ENCODE measurements around the gene CTXN3.

CTXN3 gene

DNA sequence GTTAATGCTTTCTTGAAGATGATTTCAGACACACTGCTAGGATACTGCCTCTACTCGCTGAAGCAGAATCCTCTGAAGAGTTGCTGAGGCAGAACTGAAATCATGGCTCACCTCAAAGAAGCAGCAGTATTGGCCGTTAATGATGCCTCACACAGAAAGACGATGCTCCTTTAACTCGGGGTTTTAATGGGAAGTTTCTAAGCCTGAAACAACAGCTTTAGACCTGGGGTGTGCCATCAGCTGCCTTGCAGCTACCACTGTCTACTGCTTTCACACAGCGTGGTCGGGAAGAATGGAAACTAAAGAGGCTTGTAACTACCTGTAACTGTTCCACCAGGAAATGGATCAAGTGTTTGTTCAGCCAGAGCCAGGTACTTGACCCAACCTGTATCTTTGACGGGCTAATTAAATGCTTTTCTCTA lies at the start of gene CTXN3:
Gene CTXN3 (plus strand): TSS at position 65 of the 422 bp plus-strand sequence. CDS start 8,440 bp downstream, outside the sequence.
- no peak for DNase-seq

DNA sequence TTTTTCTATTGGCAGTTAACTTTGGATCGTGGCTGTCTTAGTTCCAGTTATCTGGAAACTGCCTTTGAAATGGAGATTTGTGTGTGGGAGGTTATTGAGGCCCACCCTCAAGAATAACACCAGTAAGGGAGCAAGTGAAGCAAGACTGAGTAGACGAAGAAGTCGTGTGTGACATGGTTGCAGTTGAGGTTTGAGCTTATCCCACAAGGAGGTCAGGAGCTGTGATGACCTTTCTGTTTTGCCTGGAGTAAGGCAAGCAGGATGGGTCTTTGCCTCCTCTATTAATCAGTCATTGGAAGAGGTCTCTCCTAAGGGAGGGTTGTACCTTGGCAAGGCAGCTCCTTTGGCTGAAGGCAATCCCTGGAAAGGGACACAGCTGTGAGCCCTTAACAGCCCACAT lies 49.6 kb upstream of the CTXN3 start:
- no peak for DNase-seq

DNA sequence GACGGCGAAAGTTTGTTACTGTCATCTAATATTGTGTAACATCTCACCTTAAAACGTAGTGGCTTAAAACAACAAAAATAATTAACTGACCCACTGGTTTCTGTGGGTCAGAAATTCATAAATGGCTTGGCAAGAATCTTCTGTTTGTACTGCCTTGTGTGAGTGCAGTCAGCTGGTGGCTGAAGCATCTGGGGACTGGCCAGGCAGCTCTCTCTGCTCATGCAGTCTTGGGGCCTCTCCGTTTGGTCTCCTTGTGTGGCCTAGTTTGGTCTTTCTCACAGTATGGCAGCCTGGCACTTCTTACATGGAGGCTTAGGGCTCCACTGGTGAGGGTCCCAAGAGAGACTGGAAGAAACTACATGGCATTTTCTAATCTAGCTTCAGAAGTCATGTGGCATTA lies 49.0 kb upstream of the CTXN3 start:
- no peak for DNase-seq

DNA sequence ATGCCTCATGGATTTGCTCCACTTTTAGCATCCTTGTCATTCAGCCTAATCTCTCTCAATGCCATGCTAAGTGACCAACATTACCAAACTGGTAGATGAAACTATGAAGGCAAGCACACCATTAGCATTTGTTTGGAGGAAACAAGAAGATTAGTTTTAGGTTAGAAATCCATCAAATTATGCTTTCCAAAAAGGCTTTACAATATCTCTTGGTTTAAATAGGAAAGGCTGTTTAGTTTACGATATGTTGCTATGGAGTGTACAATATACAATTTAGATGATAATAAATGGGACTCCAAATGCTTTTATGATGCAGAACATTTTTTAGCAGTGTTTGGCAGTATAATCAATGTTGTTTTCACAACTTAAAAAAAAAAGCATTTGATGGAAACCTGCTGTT lies 47.8 kb upstream of the CTXN3 start:
- no peak for DNase-seq

DNA sequence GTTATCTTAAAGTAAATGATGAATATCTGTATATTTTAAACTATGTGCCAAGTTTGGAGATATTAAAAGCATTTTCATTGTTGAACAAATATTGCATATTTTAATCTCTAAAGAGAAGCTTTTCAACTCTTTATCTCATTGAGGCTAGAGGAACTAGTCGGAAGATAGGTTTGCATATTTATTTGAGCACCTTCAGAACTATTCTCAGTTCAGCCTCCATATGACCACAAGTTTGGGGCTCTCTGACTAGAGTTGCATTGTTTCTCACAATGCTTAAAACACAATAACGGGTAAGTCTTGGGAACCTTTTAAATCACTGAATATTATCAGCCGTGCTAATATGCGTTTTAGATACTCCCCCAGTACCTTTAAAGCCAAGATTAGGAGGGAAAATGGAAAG lies 47.3 kb upstream of the CTXN3 start:
- no peak for DNase-seq

DNA sequence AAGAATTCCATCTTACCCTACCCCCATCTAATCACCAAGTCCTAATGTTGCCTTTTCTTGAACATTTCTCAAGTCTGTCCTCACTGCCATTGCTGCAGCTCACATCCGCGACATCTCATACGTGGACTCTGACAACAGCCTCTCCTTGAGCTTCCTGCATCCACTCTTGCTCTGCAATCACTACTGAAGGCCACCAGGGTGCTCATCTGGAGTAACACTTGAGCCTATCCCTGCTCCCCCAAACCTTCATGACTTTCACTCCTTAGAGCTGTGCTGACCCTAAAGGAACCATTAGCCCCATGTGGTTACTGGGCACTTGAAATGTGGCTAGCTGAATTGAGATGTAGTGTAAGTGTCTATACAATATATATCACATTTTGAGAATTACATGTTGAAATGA lies 46.4 kb upstream of the CTXN3 start:
- no peak for DNase-seq

DNA sequence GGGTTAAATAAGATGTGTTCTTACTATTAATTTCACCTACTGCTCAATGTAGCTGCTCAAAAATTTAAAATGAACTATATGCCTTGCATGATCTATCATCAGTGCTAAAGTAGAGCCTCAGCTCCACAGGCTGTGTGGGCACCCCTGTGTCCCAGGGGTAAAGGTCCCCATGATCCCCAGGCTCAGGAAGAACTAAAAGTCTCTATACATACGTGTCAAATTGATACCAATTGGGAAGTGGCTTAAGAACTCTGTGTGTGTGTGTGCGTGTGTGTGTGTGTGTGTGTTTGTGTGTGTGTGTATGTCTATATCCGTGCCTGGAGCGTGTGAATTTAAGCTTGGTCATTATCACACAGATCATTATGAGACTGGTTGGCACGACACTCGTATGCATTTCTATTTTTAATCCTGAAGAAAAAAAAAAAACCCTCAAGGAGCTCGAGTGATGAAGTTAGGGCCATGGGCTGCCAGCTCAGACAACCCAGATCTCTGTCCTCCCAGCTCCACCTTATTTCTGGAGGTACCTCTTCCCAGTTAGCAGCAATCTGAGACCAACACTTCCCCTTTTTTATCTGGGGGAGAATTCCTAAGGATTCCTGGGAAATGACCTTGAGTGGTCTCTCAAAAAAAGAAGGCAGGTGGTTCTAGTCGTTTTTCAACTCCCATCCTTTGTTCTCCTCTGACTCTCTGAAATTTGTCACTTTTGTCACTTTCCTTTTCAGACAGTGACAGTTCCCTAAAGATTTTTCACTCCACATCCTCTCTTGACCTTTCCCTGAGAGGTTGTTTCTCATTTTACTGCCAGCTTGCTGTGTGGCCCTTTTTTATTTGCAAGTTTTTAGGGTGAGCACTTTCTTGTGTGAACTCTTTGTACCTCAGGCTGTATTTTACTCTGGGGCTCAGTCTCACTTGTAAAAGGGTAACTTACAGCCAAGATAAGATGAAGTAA lies 45.7 kb upstream of the CTXN3 start:
- no peak for DNase-seq

DNA sequence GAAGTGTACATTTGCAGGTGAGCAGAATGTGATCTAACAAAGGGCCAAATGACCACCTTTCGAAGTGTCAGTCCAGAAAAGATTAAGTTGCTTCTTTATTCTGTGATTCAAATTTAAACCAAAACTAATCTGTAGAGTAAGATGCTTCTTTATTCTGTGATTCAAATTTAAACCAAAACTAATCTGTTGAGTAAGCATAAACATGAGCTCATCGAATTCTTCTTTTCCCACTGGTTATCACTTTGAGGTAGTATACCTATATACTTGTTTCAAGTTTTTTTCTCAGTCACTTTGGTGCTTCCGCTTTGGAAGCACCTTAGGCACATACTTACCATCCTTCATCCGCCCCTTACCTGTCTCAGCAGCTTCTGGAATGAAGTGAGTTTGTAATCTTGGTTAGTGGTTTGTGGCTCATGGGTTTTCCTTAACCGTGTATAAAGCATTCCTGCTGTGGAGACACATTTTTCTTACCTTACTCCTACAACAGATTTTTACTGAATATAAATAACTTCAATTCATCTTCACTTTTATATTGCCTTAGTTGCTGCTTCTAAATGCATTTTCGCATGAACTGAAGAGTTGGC lies 40.7 kb upstream of the CTXN3 start:
- DNase-seq, result no peak

DNA sequence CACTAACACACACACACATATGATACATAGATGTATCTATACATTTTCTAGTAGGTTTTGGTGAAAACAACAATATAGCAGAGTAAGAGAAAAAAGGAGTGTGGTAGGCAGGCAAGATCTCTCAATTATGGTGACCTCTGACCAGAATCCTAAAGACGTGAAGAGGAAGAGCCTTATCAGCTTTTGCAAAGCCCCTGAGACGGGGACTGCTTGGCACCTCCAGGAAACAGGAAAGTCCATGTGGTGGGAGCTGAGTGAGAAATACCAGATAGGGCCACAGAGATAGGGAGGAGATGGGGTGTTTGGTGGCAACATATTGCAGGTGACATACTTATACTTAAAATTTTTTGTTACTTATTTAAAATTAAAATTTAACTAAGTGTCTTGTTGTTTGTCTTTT lies 39.9 kb upstream of the CTXN3 start:
- DNase-seq, result no peak

DNA sequence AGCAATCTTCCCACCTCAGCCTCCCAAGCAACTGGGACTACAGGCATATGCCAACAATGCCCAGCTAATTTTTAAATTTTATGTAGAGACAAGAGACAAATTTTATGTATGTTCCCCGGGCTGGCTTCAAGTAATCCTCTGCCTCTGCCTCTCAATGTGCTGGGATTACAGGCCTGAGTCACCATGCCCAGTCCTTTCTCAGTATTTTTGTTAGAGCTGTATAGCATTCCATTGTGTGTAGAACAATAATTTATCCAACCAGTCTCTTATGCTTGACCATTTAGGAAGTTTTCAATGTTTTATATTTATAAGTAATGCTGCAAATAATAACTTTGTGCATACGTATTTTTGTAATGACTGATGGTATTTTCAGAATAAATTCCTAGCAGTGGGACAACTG lies 38.9 kb upstream of the CTXN3 start:
- no peak for DNase-seq

DNA sequence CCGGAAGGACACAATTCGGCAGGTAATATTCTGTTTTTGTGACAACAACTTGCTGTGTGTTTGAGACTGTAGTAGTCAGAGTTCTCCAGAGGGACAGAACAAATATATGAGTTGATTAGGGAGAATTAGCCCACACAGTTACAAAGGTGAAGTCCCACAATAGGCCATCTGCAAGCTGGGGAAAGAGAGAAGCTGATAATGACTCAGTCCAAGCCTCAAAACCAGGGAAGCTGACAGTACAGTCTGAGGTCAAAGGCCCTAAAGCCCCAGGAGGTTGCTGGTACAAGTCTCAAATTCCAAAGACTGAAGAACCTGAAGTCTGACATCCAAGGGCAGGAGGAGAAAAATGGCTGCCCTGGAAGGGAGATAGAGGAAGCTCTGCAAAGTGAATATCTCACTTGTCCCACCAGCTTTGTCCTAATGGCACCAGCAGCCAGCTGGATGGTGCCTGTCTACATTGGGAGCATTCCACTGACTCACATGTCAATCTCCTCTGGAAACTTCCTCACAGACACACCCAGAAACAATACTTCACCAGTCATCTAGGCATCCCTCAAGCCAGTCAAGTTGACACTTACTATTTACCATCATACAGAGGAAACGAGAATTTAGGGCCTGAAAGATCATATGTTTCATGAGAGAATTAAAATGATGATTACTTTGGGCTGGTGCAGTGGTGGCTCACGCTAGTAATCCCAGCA lies 36.3 kb upstream of the CTXN3 start:
- no peak for DNase-seq

DNA sequence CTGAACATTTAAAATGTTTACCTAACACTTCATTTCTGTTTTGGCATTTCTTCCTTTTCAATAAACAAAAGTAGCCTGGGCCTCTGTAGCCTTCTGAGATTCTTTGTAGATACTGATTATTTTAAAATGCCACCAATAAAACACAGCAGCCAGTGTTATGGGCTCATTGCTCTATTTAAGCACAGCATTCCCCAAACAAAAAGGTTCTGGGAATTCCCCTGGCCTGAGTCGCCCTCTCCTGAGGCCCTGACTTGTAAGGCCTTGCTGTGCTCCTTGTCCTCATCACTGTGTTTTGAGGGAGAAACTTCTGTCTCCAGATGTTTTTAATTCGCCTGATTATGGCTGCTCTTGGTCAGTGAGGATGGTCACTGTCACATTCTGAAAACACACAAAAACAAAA lies 33.0 kb upstream of the CTXN3 start:
- no peak for DNase-seq

DNA sequence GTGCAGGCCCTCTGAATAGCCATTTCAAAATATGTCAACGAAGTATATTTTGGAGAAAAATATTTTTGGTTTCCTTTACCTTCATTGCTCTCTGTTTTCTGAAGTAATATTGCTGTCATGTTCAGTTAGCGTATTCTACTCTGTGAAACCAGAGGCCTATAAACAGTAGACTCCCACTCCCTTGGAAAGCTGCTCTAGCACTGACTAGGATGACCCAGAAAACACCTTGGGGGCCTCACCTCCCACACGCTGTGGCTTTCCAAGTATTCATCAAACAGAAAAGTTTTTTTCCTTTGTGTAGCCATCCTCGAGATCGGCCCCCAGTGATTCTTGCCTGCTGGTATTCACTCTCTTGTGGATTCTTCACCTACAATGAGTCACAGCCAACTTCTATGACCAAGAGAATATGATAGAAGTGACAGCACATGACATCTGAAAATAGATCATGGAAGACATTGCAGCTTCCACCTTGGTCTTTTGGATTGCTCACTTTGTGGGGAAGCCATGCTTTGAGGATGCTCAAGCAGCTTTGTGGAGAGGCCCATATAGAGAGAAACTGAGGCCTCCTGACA lies 28.9 kb upstream of the CTXN3 start:
- no peak for DNase-seq

DNA sequence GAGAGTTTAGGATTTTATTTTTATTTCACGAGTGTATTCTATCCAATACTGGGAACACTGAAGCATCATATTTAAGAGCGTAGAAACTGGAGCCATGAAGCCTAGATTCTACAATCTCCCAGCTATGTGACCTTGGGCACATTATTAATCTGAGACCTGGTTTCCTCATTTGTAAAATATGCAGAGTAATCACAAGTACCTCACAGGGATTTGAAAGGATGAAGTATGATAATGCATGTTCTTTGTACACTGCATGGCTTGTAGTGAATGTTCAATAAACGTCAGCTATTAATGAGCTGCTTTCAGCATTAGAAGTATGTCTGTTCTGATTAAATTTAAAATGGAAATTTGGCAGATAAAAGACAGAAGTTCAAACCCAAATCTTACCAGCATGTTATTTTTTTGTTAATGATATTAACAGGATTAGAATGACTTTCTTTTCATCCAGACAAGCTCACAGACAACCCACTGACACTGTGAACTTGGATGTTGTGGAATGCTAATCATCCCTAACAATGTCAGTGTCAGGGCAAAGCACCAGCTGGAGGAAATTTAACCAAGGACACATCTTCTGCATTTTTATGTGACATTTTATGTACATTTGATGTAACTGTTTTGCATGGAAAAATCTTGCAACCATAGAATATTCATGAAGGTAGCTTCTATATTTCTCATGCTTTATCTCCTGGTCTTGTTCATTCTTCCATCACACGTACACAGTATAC lies 27.1 kb upstream of the CTXN3 start:
- no peak for DNase-seq

DNA sequence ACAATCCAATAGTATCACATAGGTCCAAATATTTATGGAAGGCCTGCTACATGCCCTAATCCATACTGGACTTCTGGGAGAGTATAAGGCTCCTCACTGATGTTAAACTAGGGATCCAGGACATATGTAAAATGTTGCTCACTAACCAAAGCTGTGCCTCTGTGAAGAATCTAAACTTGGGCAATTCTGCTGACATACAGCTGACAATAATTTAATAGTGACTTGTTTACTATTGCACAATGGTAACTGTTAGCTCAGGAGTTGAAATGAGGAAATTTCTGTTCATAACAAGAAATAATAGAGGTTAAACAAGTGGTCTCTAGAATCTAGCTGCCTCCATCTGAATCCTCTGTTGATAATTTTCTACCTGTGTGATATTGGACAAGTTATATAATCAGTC lies 14.9 kb upstream of the CTXN3 start:
- no peak for DNase-seq

DNA sequence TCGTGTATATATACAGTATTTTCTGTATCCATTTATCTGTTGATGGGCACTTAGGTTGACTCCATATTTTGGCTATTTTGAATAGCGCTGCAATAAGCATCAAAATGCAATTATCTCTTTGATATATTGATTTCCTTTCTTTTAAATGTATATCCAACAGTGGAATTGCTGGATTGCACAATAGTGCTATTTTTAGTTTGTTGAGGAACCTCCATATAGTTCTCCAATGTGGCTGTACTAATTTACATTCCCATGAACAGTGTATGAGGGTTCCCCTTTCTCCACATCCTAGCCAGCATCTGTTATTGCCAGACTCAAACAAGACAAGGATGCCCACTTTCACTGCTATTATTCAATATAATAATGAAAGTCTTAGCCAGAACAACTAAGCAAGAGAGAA lies 9.1 kb upstream of the CTXN3 start:
- DNase-seq, result no peak

DNA sequence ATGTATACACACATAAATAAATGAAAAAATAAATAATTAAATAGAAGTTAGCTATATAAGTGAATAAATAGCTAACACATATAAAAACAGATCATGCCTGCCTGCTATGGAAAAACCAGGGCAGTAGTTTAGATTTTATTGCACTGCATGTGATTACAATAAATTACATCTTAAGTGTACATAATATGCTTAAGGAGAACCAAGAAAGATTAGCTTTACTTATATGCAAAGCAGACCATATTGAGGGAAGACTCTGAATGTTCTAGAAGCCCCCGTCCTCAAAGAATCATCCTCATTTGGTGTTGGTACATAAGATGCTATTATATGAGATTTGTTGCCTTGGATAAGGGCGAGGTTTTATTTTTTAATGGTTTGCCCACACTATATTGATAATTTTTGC lies 5.9 kb upstream of the CTXN3 start:
- DNase-seq, result no peak

DNA sequence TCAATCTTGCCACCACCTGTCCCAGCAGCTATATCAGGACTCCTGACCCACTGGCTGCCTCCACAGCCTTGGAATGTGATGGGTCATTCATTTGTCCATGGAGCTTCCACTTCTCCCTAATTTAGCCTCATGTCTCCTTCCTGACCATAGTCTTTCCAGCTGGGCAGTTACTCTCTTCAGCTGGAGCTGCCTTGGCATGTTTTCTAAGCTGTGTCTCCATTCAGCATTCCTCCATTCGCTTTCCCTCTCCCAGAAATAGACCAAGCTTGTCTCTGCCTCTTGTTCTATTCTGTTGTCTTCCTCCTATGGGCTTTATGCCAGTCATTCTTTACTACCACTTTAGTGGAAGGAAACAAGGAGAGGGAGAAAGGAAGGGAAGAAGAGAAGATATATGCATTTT lies 5.3 kb upstream of the CTXN3 start:
- no peak for DNase-seq

DNA sequence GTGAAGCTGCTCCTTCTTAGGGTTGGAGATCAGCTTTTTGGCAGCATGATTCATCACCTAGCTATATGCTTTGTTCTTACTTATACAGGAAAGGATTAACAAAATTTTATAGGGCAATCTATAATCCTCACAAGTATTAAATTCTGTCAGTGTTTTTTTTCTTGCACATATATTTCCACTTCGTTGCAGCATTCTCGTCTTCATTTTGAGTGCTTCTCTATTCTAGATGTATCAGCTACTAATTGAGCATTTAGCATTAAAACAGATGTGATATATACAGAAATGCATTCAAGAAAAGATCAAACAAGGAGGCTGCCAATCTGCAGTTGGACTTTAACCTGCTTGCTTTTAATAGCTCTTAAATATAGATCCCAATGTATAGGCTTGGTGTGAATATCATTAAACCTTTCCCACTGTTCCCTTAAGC lies 3.6 kb upstream of the CTXN3 start:
- DNase-seq, result no peak

DNA sequence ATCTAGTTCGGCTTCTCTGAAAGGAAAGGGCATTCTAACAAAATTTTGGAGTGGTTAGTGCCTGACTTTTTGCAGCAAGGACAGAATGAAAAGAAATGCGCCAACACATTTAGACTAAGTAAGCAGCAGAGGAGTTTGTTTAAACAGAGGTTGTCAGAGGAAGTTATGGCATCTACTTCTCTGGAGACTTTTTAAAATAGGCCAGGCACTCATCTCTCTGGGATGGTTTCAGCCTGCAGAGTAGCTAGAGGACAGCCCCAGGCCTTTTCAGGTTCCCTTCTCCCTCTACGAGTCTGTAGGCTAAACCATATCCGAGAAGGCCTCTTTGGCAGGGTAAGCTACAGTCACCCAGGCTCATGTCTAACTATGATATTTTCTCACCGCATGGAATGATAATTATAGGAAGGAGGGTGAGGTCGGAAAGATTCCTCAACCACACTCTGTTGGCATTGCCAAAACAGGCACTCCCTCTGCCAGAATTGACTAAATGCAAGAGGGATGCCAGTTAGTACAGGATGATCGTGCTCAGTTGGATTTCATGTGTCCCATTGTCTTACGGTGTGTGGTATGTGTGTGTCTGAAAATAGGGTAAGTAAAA lies 1.4 kb upstream of the CTXN3 start:
- DNase-seq, result no peak

DNA sequence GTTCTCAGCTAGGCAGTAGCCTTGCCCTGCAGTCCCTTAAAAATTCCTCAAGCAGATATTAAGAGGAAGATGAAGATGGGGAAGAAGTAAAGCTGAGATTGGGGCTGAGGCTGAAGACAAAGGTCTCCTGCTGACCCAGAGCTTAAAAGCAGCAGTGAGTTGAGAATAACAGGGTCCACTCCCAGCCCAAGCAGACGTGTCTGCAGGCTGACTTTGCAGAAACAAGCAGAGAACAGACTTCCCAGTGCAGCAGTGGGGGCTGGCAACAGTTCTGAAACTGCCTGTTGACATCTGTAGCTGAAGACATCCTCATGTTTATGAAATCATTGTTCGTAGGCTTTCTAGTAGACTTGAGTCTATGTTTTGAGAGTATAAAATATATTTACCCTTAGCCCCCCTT lies 1.1 kb downstream of the CTXN3 start:
- DNase-seq, result no peak

DNA sequence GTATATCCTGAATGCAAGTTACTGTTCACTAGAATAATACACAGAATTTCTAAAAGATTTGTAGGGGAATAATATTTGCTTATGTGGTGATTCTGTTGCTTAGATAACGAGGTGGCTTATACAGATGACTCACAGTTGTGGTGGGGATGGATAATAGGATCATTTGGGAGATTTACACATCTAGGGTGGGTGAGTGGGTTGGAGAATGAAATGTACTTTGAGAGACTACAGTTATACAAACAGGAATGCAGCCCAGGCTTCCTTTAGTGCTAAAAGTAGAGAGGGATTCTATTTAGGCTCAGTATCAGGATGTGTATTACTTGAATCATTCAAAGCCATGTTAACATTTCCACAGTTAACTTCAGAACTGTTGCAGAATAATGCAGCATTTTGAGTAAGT lies 1.8 kb downstream of the CTXN3 start:
- DNase-seq, result no peak
